NCI-H2227 (cell line): Measurements from ENCODE around the gene SMARCD3.
A peak's percentile ranks its signal among the peaks of the same experiment; 100 is the strongest.

ENCODE experiments used
- DNase-seq: peaks from one replicate; lab custom pipeline; 2025; ENCODE audit not compliant: unreplicated experiment; lab: John Stamatoyannopoulos, UW

The SMARCD3 gene

GRCh38 chr7:151237244-151238189 lies 11.0 kb downstream of the SMARCD3 start:
- DNase-seq, result no peak

- no peak for DNase-seq
These were observed 12.1 kb downstream of the SMARCD3 start for GRCh38 chr7:151236406-151236805.

GRCh38 chr7:151235091-151235787 lies 13.3 kb downstream of the SMARCD3 start:
- no peak for DNase-seq

- no peak for DNase-seq
These were observed 14.7 kb downstream of the SMARCD3 start for GRCh38 chr7:151233804-151234203.

GRCh38 chr7:151232917-151233701 lies 15.4 kb downstream of the SMARCD3 start:
- peak; percentile 63 for DNase-seq

GRCh38 chr7:151232091-151232916 lies 16.2 kb downstream of the SMARCD3 start, which contains the start of gene CHPF2:
TSS of gene CHPF2 (plus strand) at chr7:151232483. CDS start at chr7:151234012, 1,529 bp downstream.
- DNase-seq, result peak; percentile 93

GRCh38 chr7:151231080-151231479 lies 17.4 kb downstream of the SMARCD3 start:
- no peak for DNase-seq

- DNase-seq, result no peak
These were observed 19.2 kb downstream of the SMARCD3 start for GRCh38 chr7:151229249-151229648.

- no peak for DNase-seq
These were observed 20.2 kb downstream of the SMARCD3 start for GRCh38 chr7:151228024-151228866.

GRCh38 chr7:151226875-151227782 lies 21.4 kb downstream of the SMARCD3 start, which contains the start of gene ABCF2:
TSS of gene ABCF2 (minus strand) at chr7:151227205. CDS start at chr7:151226458, 747 bp downstream.
- peak; percentile 99 for DNase-seq

GRCh38 chr7:151226560-151226874 lies 22.0 kb downstream of the SMARCD3 start:
- DNase-seq, result no peak

GRCh38 chr7:151225948-151226510 lies 22.5 kb downstream of the SMARCD3 start:
- no peak for DNase-seq

GRCh38 chr7:151223728-151224127 lies 24.8 kb downstream of the SMARCD3 start:
- DNase-seq, result no peak

- DNase-seq, result no peak
These were observed 30.3 kb downstream of the SMARCD3 start for GRCh38 chr7:151218170-151218569.

- DNase-seq, result no peak
These were observed 33.1 kb downstream of the SMARCD3 start for GRCh38 chr7:151215396-151215795.

- DNase-seq, result no peak
These were observed 34.7 kb downstream of the SMARCD3 start for GRCh38 chr7:151213826-151214225.

- no peak for DNase-seq
These were observed 35.9 kb downstream of the SMARCD3 start for GRCh38 chr7:151212626-151213025.

GRCh38 chr7:151211155-151211772 lies 37.2 kb downstream of the SMARCD3 start:
- no peak for DNase-seq
